ENCODE measurements around the gene SRCAP.

The SRCAP gene

GRCh38 chr16:30731411-30731810, 32.4 kb downstream of the SRCAP start:
- intact Hi-C loops (cut with DNase I; ENCODE audit: low total_unique reads), result no loop called here
- TF ChIP-seq, protein P1, sequence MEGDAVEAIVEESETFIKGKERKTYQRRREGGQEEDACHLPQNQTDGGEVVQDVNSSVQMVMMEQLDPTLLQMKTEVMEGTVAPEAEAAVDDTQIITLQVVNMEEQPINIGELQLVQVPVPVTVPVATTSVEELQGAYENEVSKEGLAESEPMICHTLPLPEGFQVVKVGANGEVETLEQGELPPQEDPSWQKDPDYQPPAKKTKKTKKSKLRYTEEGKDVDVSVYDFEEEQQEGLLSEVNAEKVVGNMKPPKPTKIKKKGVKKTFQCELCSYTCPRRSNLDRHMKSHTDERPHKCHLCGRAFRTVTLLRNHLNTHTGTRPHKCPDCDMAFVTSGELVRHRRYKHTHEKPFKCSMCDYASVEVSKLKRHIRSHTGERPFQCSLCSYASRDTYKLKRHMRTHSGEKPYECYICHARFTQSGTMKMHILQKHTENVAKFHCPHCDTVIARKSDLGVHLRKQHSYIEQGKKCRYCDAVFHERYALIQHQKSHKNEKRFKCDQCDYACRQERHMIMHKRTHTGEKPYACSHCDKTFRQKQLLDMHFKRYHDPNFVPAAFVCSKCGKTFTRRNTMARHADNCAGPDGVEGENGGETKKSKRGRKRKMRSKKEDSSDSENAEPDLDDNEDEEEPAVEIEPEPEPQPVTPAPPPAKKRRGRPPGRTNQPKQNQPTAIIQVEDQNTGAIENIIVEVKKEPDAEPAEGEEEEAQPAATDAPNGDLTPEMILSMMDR (IDR thresholded peaks at IDR 0.05), result no peak
- H3K27me3 ChIP-seq, result no peaks in the 10 kb centered on the region
- H3K4me3 ChIP-seq, result no peak overlapping the region
- no peak overlapping the region for H3K27ac ChIP-seq
- no peaks in the 10 kb centered on the region for H3K9me3 ChIP-seq
- no peak for DNase-seq
- peaks cover 84 to 100% (median 88%) of the 10 kb centered on the region in 3 donors for H3K36me3 ChIP-seq
- no peaks in the 10 kb centered on the region for H3K4me1 ChIP-seq

GRCh38 chr16:30736995-30737793, 38.2 kb downstream of the SRCAP start:
- Histone ChIP-seq H3K27ac (no peak overlapping the region), H3K4me1 (peaks cover 0 to 29% (median 20%) of the 10 kb centered on the region in 4 donors), H3K9me3 (no peaks in the 10 kb centered on the region), H3K27me3 (no peaks in the 10 kb centered on the region), H3K4me3 (no peak overlapping the region), H3K36me3 (peaks cover 69 to 74% (median 71%) of the 10 kb centered on the region in 3 donors)
- TF ChIP-seq, protein P1 (IDR thresholded peaks at IDR 0.05), result no peak
- intact Hi-C loops (cut with DNase I; ENCODE audit: low total_unique reads), result no loop called here
- peak in 1 of 2 donors; percentile 60 for DNase-seq

DNA sequence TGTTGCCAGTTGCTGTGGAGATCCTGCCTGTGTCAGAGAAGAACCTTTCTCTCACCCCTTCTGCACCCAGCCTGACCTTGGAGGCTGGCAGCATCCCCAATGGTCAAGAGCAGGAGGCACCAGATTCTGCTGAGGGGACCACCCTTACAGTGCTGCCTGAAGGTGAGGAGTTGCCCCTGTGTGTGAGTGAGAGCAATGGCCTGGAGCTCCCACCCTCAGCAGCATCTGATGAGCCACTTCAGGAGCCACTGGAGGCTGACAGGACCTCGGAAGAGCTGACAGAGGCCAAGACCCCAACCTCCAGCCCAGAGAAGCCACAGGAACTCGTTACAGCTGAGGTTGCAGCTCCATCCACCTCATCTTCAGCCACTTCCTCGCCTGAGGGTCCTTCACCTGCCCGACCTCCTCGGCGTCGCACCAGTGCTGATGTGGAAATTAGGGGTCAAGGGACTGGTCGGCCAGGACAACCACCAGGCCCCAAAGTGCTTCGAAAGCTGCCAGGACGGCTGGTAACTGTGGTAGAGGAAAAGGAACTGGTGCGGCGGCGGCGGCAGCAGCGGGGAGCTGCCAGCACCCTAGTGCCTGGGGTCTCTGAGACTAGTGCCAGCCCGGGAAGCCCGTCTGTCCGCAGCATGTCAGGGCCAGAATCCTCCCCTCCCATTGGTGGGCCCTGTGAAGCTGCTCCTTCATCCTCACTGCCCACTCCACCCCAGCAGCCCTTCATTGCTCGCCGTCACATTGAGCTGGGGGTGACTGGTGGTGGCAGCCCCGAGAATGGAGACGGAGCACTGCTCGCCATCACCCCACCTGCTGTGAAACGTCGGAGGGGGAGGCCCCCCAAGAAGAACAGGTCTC, 39.0 kb downstream of the SRCAP start:
- Histone ChIP-seq H3K27ac (no peak overlapping the region), H3K36me3 (peaks cover 62 to 66% (median 66%) of the 10 kb centered on the region in 3 donors), H3K9me3 (no peaks in the 10 kb centered on the region), H3K4me1 (peaks cover 0 to 30% (median 20%) of the 10 kb centered on the region in 4 donors), H3K4me3 (no peak overlapping the region), H3K27me3 (no peaks in the 10 kb centered on the region)
- TF ChIP-seq, protein P1 (IDR thresholded peaks at IDR 0.05), result no peak
- DNase-seq, result peak in 1 of 2 donors; percentile 58
- intact Hi-C loops (cut with DNase I; ENCODE audit: low total_unique reads), result no loop called here

GRCh38 chr16:30738984-30739951, 40.3 kb downstream of the SRCAP start:
- TF ChIP-seq, protein P1 (IDR thresholded peaks at IDR 0.05), result no peak
- H3K27me3 ChIP-seq, result no peaks in the 10 kb centered on the region
- H3K27ac ChIP-seq, result peak overlapping the region; percentile 69 to 76
- no peak overlapping the region for H3K4me3 ChIP-seq
- H3K36me3 ChIP-seq, result peaks cover 49 to 61% (median 53%) of the 10 kb centered on the region in 3 donors
- intact Hi-C loops (cut with DNase I; ENCODE audit: low total_unique reads), result no loop called here
- H3K9me3 ChIP-seq, result no peaks in the 10 kb centered on the region
- peak in 1 of 2 donors; percentile 65 for DNase-seq
- peaks cover 0 to 30% (median 20%) of the 10 kb centered on the region in 4 donors for H3K4me1 ChIP-seq

Data from tibial artery (tissue), 4 donors.